ENCODE measurements around the gene IQGAP3. TPM values are rescaled to one million over a fixed set of nuclear protein-coding genes. Genes with fewer than 3 reads are reported as not detected.
A peak's percentile ranks its signal among the peaks of the same experiment; 100 is the strongest.

IQGAP3 gene
- total RNA-seq, 4 donors from 2014 or later = 7.1 to 12.8 (median 8.6) TPM

DNA sequence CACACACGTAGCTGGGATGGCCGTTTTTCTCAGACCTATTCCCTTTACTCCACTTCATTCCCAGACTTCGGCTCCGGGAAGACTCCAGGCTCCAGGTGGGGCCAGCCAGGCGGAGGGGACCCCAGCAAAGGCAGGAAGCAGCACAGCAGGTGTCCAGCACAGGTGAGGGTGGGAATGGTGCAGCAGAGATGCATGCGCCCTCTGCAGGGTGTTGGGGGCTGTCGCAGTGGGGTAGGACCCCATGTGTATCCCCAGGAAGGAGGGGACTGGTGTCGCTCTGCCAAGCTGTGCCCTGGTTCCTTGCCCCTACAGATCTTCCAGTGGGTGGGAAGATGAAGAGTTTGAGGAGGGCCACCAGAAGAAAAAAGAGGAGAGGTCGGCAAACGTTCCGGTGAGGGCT is 12.4 kb upstream of the IQGAP3 start:
- no peak for DNase-seq
- WGBS, 2 donors = 56 to 61% methylated on average over 4 to 6 of the region's 11 CpGs
- intact Hi-C loops (cut with DNase I) = loop anchor here (10.0 kb wide), 1 partner anchor 110 kb away; no protein-coding TSS in a partner anchor

DNA sequence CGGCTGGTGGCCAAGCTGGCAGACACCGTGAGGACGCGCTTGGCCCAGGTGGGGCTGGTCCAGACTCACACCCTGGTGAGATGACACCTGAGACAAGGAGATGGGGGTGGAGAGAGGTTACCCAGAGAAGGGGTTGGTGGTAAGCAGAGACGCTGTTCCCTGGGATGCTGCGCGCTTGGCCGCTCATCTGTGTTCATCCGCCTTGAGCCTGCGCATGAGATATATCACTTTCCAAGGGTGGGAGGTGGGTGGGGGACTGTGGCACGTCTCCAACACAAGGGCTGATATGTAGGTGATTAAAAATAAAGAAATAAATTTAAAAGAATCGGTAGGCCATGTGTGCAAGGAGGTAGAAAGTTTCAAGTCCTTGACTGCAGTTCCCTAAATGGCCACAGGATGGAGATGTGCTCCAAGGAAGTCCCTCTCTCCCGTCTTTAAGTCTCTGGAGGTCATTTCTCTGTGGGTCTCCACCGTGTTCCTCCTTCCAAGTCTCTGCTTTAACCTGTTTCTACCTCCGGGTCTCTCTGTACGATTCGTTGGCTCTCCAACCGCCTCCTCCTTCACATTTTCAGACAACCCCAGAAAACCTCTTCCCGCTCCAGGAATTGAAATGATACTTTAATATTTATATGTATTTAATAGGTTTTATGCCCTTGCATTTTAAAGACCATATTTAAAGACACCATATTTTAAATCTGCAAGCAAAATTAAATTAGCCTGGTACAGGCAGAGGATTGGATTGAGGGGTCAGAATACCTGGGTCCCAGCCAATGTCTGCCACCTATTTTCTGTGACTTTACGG is 11.7 kb upstream of the IQGAP3 start:
- DNase-seq = no peak
- no peaks in the 10 kb centered on the region for H3K27me3 ChIP-seq
- TF ChIP-seq POLR2A (IDR thresholded peaks at IDR 0.05) = no peak
- TF ChIP-seq, protein P1, sequence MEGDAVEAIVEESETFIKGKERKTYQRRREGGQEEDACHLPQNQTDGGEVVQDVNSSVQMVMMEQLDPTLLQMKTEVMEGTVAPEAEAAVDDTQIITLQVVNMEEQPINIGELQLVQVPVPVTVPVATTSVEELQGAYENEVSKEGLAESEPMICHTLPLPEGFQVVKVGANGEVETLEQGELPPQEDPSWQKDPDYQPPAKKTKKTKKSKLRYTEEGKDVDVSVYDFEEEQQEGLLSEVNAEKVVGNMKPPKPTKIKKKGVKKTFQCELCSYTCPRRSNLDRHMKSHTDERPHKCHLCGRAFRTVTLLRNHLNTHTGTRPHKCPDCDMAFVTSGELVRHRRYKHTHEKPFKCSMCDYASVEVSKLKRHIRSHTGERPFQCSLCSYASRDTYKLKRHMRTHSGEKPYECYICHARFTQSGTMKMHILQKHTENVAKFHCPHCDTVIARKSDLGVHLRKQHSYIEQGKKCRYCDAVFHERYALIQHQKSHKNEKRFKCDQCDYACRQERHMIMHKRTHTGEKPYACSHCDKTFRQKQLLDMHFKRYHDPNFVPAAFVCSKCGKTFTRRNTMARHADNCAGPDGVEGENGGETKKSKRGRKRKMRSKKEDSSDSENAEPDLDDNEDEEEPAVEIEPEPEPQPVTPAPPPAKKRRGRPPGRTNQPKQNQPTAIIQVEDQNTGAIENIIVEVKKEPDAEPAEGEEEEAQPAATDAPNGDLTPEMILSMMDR (IDR thresholded peaks at IDR 0.05) = peak; percentile 85 to 99 (median 93)
- no peak overlapping the region for H3K27ac ChIP-seq
- H3K9me3 ChIP-seq = no peaks in the 10 kb centered on the region
- 45 to 53% methylated on average over 16 to 20 of the region's 20 CpGs for WGBS, 2 donors
- H3K4me3 ChIP-seq = no peak overlapping the region
- H3K36me3 ChIP-seq = no peaks in the 10 kb centered on the region
- H3K4me1 ChIP-seq = no peaks in the 10 kb centered on the region
- intact Hi-C loops (cut with DNase I) = loop anchor here (10.0 kb wide), 1 partner anchor 109 kb away; no protein-coding TSS in a partner anchor

More for the DNA sequence above, 12.4 kb upstream of the IQGAP3 start:
- H3K36me3 ChIP-seq = no peaks in the 10 kb centered on the region
- H3K9me3 ChIP-seq = no peaks in the 10 kb centered on the region
- H3K4me1 ChIP-seq = no peaks in the 10 kb centered on the region
- no peaks in the 10 kb centered on the region for H3K27me3 ChIP-seq
- no peak overlapping the region for H3K4me3 ChIP-seq
- TF ChIP-seq, protein P1 (IDR thresholded peaks at IDR 0.05) = no peak
- TF ChIP-seq POLR2A (IDR thresholded peaks at IDR 0.05) = no peak
- no peak overlapping the region for H3K27ac ChIP-seq

DNA sequence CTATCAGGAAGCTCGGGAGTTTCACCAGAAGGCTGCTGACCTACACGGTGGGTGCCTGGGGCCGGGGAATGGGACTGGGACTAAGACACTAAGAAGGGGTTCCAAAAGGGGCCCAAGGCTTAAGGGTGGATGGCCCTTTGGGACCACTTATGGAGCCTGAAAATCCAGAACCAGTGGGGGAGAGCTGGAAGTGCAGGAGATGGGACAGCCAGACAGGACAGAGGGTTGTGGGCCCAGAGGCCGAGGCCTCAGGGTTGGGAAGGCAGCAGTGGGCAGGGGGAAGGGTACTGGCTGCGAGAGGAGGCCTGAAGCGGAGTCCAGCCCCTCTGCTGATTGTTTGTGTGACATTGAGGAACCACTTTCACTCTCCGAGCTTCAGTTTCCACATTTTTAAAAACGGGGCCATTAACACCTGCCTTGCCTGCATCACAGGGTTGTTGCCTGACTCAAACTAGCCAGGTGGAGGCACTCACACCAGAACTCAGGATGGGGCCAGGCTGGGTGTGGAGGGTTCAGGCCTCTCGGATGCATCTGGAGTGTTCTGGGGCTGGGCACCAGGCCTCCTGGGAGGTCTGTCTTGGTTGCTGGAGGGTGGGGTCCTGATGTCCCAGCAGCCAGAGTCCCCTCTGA is 10.1 kb upstream of the IQGAP3 start:
- H3K4me1 ChIP-seq = no peaks in the 10 kb centered on the region
- TF ChIP-seq, protein P1 (IDR thresholded peaks at IDR 0.05) = no peak
- TF ChIP-seq POLR2A (IDR thresholded peaks at IDR 0.05) = no peak
- intact Hi-C loops (cut with DNase I) = loop anchor here (10.0 kb wide), 1 partner anchor 108 kb away; no protein-coding TSS in a partner anchor
- no peaks in the 10 kb centered on the region for H3K36me3 ChIP-seq
- no peak overlapping the region for H3K27ac ChIP-seq
- 20 to 69% methylated on average over 1 to 9 of the region's 9 CpGs for WGBS, 2 donors
- DNase-seq = no peak
- peak overlapping the region in 1 of 4 donors; percentile 5 for H3K4me3 ChIP-seq
- H3K27me3 ChIP-seq = no peaks in the 10 kb centered on the region
- H3K9me3 ChIP-seq = no peaks in the 10 kb centered on the region

DNA sequence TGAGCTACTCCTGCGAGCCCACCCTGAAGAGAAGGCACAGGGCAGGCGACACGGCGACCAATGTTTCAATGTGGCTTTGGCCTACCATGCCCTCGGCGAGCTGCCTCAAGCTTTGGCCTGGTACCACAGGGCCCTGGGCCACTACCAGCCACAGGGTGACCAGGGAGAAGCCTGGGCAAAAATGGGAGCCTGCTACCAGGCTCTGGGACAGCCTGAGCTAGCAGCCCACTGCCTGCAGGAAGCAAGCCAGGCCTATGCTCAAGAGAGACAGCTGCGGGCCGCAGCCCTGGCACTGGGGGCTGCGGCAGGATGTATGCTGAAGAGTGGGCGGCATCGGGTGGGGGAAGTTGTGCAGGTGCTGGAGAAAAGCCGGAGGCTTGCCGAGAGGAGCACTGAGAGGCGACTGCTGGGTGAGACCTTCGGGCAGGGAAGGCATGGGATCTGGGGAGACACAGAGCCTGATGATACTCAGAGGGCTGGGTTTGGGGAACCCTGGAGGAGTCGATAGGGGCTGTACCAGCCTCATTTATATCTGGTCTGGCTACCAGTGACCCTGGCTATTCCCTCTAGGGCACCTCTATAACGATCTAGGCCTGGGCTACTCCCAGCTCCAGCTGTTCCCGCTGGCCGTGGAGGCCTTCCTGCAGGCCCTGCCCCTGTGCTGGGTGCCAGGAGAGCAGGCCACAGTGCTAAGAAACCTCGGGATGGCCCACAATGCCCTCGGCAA is 9.5 kb upstream of the IQGAP3 start:
- no peak for DNase-seq
- 58 to 64% methylated on average over 8 to 10 of the region's 21 CpGs for WGBS, 2 donors
- intact Hi-C loops (cut with DNase I) = loop anchor here (10.0 kb wide), 1 partner anchor 107 kb away; no protein-coding TSS in a partner anchor

More for the DNA sequence above, 9.5 kb upstream of the IQGAP3 start:
- peak overlapping the region in 1 of 4 donors; percentile 5 for H3K4me3 ChIP-seq
- H3K27me3 ChIP-seq = no peaks in the 10 kb centered on the region
- H3K9me3 ChIP-seq = no peaks in the 10 kb centered on the region
- no peak for TF ChIP-seq POLR2A (IDR thresholded peaks at IDR 0.05)
- TF ChIP-seq, protein P1 (IDR thresholded peaks at IDR 0.05) = no peak
- H3K4me1 ChIP-seq = no peaks in the 10 kb centered on the region
- no peaks in the 10 kb centered on the region for H3K36me3 ChIP-seq
- no peak overlapping the region for H3K27ac ChIP-seq

Measured in esophagus squamous epithelium (tissue), 5 donors.